ENCODE data around the gene CHD1L.

- TF ChIP-seq POLR2A (IDR thresholded peaks at IDR 0.05; ENCODE audit: low read depth, low read length) (no peak), POLR2AphosphoS5 (IDR thresholded peaks at IDR 0.05; ENCODE audit: low read depth, low read length) (no peak)
These were observed 33.9 kb upstream of the CHD1L start for GRCh38 chr1:147208619-147209018.
